ENCODE data around the gene PIK3C2B. TPM values are rescaled to one million over a fixed set of nuclear protein-coding genes. Genes with fewer than 3 reads are reported as not detected.

PIK3C2B gene
- total and polyA plus RNA-seq, 9 donors: 5.6 to 26.0 (median 11.0) TPM

DNA sequence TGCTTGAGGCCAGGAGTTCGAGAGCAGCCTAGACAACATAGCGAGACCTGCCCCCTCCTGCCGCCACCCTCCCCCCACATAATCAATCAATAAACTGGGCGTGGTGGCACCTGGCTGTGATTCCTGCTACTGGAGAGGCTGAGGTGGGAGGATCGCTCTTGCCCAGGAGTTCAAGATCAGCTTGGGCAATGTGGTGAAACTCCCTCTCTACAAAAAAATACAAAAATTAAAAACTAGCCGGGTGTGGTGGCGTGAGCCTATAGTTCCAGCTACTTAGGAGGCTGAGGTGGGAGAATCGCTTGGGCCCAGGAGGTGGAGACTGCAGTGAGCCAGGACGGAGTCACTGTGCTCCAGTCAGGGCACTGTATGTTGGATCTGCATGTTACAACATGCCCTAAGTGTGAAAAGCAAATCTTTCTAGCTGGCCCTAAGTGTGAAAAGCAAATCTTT is 14.6 kb upstream of the PIK3C2B start:
- H3K27ac ChIP-seq: no peak overlapping the region
- H3K4me3 ChIP-seq: no peak overlapping the region
- TF ChIP-seq CTCF (IDR thresholded peaks at IDR 0.05) (no peak), POLR2A (IDR thresholded peaks at IDR 0.05) (no peak), EP300 (IDR thresholded peaks at IDR 0.05) (no peak)
- no peaks in the 10 kb centered on the region for H3K27me3 ChIP-seq
- H3K9me3 ChIP-seq: no peaks in the 10 kb centered on the region
- 79 to 84% (median 80%) methylated on average over 9 of the region's 9 CpGs for WGBS, 3 donors
- H3K4me1 ChIP-seq (ENCODE audit: insufficient read depth): peaks cover 2% of the 10 kb centered on the region
- intact Hi-C loops (cut with DNase I): no loop called here
- DNase-seq: no peak
- no peaks in the 10 kb centered on the region for H3K36me3 ChIP-seq

GRCh38 chr1:204507317-204508105 is 12.9 kb upstream of the PIK3C2B start:
- intact Hi-C loops (cut with DNase I): no loop called here
- no peaks in the 10 kb centered on the region for H3K36me3 ChIP-seq
- H3K27ac ChIP-seq: peak overlapping the region; percentile 62 to 85
- H3K4me3 ChIP-seq: peak overlapping the region; percentile 43
- no peaks in the 10 kb centered on the region for H3K27me3 ChIP-seq
- H3K4me1 ChIP-seq (ENCODE audit: insufficient read depth): peaks cover 2% of the 10 kb centered on the region
- 1 to 4% (median 2%) methylated on average over 22 of the region's 22 CpGs for WGBS, 3 donors
- no peaks in the 10 kb centered on the region for H3K9me3 ChIP-seq
- DNase-seq: peak; percentile 22 to 57 (median 42)
- TF ChIP-seq EP300 (IDR thresholded peaks at IDR 0.05): no peak
- no peak for TF ChIP-seq CTCF (IDR thresholded peaks at IDR 0.05)
- TF ChIP-seq POLR2A (IDR thresholded peaks at IDR 0.05): no peak

DNA sequence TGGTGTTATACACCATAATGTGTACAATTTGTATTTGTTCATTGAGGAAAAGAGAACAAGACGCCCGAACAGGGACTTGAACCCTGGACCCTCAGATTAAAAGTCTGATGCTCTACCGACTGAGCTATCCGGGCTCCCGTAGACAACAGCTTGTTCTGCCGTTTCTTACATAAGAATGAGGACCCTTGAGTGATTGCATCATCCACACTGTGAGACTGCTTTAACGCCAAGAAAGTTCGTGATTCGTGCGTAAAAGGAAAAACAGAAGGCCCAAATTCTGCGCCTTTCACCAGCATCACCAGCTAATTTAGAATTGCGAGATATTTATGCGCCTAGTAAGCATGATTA is 12.3 kb upstream of the PIK3C2B start:
- H3K9me3 ChIP-seq: no peaks in the 10 kb centered on the region
- H3K27me3 ChIP-seq: no peaks in the 10 kb centered on the region
- TF ChIP-seq POLR2A (IDR thresholded peaks at IDR 0.05): peak; percentile 27
- peak; percentile 59 for TF ChIP-seq EP300 (IDR thresholded peaks at IDR 0.05)
- TF ChIP-seq CTCF (IDR thresholded peaks at IDR 0.05): peak in 1 of 3 donors; percentile 26
- peak overlapping the region; percentile 62 to 85 for H3K27ac ChIP-seq
- H3K36me3 ChIP-seq: no peaks in the 10 kb centered on the region
- H3K4me3 ChIP-seq: peak overlapping the region; percentile 43
- intact Hi-C loops (cut with DNase I): no loop called here
- WGBS, 3 donors: 0 to 1% (median 0%) methylated on average over 13 of the region's 13 CpGs
- peak; percentile 68 to 88 (median 75) for DNase-seq
- peaks cover 2% of the 10 kb centered on the region for H3K4me1 ChIP-seq (ENCODE audit: insufficient read depth)

DNA sequence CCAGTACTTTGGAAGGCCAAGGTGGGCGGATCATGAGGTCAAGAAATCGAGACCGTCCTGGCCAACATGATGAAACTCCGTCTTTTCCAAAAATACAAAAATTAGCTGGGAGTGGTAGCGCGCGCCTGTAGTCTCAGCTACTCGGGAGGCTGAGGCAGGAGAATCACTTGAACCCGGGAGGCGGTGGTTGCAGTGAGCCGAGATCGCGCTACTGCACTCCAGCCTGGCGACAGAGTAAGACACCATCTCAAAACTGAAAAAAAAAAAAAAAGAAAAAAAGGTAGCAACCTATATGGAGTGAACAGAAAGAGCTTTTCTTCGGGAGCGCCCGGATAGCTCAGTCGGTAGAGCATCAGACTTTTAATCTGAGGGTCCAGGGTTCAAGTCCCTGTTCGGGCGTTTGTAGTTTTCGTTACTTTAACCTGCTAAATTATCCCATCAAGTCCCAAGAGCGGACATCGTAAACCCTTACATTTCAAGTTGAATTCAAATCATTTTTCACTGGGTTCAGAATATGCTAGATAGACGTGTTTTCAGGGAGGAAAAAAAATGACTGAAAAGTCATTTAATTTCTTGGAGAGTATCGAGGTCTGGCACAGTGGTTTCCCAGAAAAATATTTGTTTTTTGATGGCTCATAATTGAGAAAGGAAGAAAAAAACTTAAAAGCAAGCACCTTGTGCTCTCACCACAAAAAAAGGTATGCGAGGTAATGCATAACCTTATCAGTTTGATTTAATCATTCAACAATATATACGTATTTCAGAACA is 11.8 kb upstream of the PIK3C2B start:
- 0 to 1% (median 1%) methylated on average over 27 of the region's 27 CpGs for WGBS, 3 donors

More for the DNA sequence above, 11.8 kb upstream of the PIK3C2B start:
- peak overlapping the region; percentile 62 to 85 for H3K27ac ChIP-seq
- TF ChIP-seq CTCF (IDR thresholded peaks at IDR 0.05) (no peak), EP300 (IDR thresholded peaks at IDR 0.05) (no peak), POLR2A (IDR thresholded peaks at IDR 0.05) (no peak)
- peak overlapping the region; percentile 43 for H3K4me3 ChIP-seq
- peaks cover 2% of the 10 kb centered on the region for H3K4me1 ChIP-seq (ENCODE audit: insufficient read depth)
- peak; percentile 48 to 76 (median 69) for DNase-seq
- H3K36me3 ChIP-seq: no peaks in the 10 kb centered on the region
- H3K9me3 ChIP-seq: no peaks in the 10 kb centered on the region
- no peaks in the 10 kb centered on the region for H3K27me3 ChIP-seq
- intact Hi-C loops (cut with DNase I): no loop called here

Data from ovary (tissue), 9 donors.